SU-DHL-6 (cell line): Measurements from ENCODE around the gene STK32B.
"Not testable (repeated sequence)": the region's sequence is repeated elsewhere in the genome, so short reads cannot be mapped to it uniquely, and the experiment has no call there.

Experiments used
- CTCF ChIP-seq: fragments of 200-600 bp; sonication (generic); IDR thresholded peaks from one replicate; pipeline ENCODE4 v1.5.1; 2017; ENCODE audit warnings: antibody characterized with exemption, mild to moderate bottlenecking, low read length, moderate library complexity; ENCODE audit not compliant: insufficient read depth, poor library complexity, severe bottlenecking
- EZH2phosphoT487 ChIP-seq: fragments of 200-600 bp; sonication (generic), shearing (Covaris generic); conservative IDR thresholded peaks from 2 replicates; pipeline ENCODE4 v1.6.1; 2018; ENCODE audit warnings: mild to moderate bottlenecking, antibody characterized with exemption, low read length, moderate library complexity, mixed read lengths

- TF ChIP-seq CTCF, EZH2phosphoT487: not testable (repeated sequence)
These were observed 44.3 kb upstream of the STK32B start for GRCh38 chr4:5006932-5007331.
